K562 (cell line): ENCODE results near the gene CTCFL. TPM values are rescaled to one million over a fixed set of nuclear protein-coding genes. Genes with fewer than 3 reads are reported as not detected.

Experiments
- ATAC-seq: fragments of 200-7000 bp; cut with Tn5 transposase; 3 replicates; pipeline ENCODE4 v1.9.1; 2020; ENCODE audit warnings: moderate library complexity
- BruUV-seq: library from RNA; stranded (reverse); fragments of 400-500 nt; replicated peaks from 2 replicates; lab custom pipeline; 2021; lab: Mats Ljungman, UMichigan
- CTCF ChIA-PET: fragments of 300-600 bp; formaldehyde crosslinking; extraction: SDS; loops from one replicate; lab custom pipeline; 2021; ENCODE audit warnings: low intra/inter-chr PET ratio; lab: Yijun Ruan, JAX
- POLR2A ChIA-PET: fragments of 300-600, 350-650 bp; sonication (Branson Sonifier 250); formaldehyde crosslinking; extraction: SDS; loops from one replicate; lab custom pipeline; 2021; ENCODE audit warnings: antibody characterized with exemption, inconsistent platforms; lab: Yijun Ruan, JAX
- DNase-seq, 4 experiments: peaks; one replicate each; pipeline versions ENCODE4 v3.0.0 to v3.0.0-alpha.2; 2011 to 2018; ENCODE audit warnings: low spot score in 3 of 4, mixed read lengths in 3 of 4; ENCODE audit errors: extremely low read depth in 1 of 4
- FAIRE-seq: peaks from 2 replicates; lab custom pipeline; 2011; peaks lifted over from hg19 to GRCh38; lab: Jason Lieb, UNC
- H2AFZ ChIP-seq: 2 replicates; pipeline ENCODE4 v1.6.0; 2011; ENCODE audit warnings: low read depth, low read length, control low read depth, inconsistent platforms
- H3K27ac ChIP-seq: fragments of 200-600 bp; 3 replicates; pipeline ENCODE4 v1.8.0; 2011; ENCODE audit warnings: low read depth, mild to moderate bottlenecking, control low read depth, inconsistent platforms, low read length, moderate library complexity, mixed read lengths; ENCODE audit errors: extremely low read depth
- H3K27me3 ChIP-seq, 2 experiments: fragments of 300-600 bp in 1 of 2; 2 replicates in 1 of 2; 3 replicates in 1 of 2; pipeline versions ENCODE4 v1.6.0 to v1.8.0; 2011; ENCODE audit warnings: inconsistent platforms in 2 of 2, low read length in 2 of 2, mild to moderate bottlenecking in 1 of 2, mixed read lengths in 1 of 2, moderate library complexity in 1 of 2; ENCODE audit not compliant: control insufficient read depth in 2 of 2, insufficient read depth in 2 of 2
- H3K36me3 ChIP-seq: fragments of 300-600 bp; 3 replicates; pipeline ENCODE4 v1.8.0; 2011; ENCODE audit warnings: mild to moderate bottlenecking, low read length, inconsistent platforms; ENCODE audit not compliant: control insufficient read depth, insufficient read depth
- H3K4me1 ChIP-seq, 2 experiments: fragments of 200-600 bp in 1 of 2; replicated peaks in 1 of 2; 2 replicates in 1 of 2; 3 replicates in 1 of 2; pipeline versions ENCODE4 v1.5.1 to v1.8.0; 2011; ENCODE audit warnings: inconsistent platforms in 2 of 2, low read length in 2 of 2, mild to moderate bottlenecking in 1 of 2, mixed read lengths in 1 of 2, moderate library complexity in 1 of 2; ENCODE audit not compliant: control insufficient read depth in 2 of 2, insufficient read depth in 2 of 2
- H3K4me2 ChIP-seq: 2 replicates; pipeline ENCODE4 v1.6.1; 2011; ENCODE audit warnings: low read length, control low read depth, inconsistent platforms, mixed read lengths; ENCODE audit not compliant: insufficient read depth
- H3K4me3 ChIP-seq: fragments of 200-600 bp; sonication (generic), shearing (Covaris generic); 2 replicates; pipeline ENCODE4 v1.5.1; 2016; ENCODE audit warnings: control low read depth, inconsistent platforms
- H3K79me2 ChIP-seq: fragments of 200-600 bp; 3 replicates; pipeline ENCODE4 v1.8.0; 2011; ENCODE audit warnings: low read length, inconsistent platforms; ENCODE audit not compliant: control insufficient read depth, insufficient read depth
- H3K9ac ChIP-seq, 2 experiments: 2 replicates each; pipeline versions ENCODE4 v1.6.0 to v1.6.1; 2011; ENCODE audit warnings: low read depth in 2 of 2, low read length in 2 of 2, control low read depth in 1 of 2, inconsistent platforms in 1 of 2, mild to moderate bottlenecking in 1 of 2, mixed read lengths in 1 of 2; ENCODE audit not compliant: insufficient read depth in 1 of 2
- H3K9me1 ChIP-seq: one replicate; pipeline ENCODE4 v1.6.0; 2011; ENCODE audit warnings: inconsistent platforms, mild to moderate bottlenecking, low read length, moderate library complexity; ENCODE audit not compliant: control insufficient read depth, insufficient read depth
- H3K9me3 ChIP-seq: replicated peaks from 2 replicates; pipeline ENCODE4 v1.5.1; 2011; ENCODE audit warnings: low read depth, low read length, inconsistent platforms; ENCODE audit not compliant: control insufficient read depth, insufficient read depth
- H4K20me1 ChIP-seq: replicated peaks from 2 replicates; pipeline ENCODE4 v1.6.1; 2011; ENCODE audit warnings: low read length, inconsistent platforms, mixed read lengths; ENCODE audit not compliant: control insufficient read depth, insufficient read depth
- CBFA2T2 ChIP-seq: fragments of 450-650 bp; conservative IDR thresholded peaks from 2 replicates; pipeline ENCODE4 v1.6.1; 2017; ENCODE audit warnings: mild to moderate bottlenecking
- CBFA2T3 ChIP-seq: fragments of 450-650 bp; IDR thresholded peaks from 2 replicates; pipeline ENCODE4 v1.6.1; 2017
- FOS ChIP-seq: IDR thresholded peaks from 3 replicates; pipeline ENCODE4 v1.6.1; 2011; ENCODE audit not compliant: insufficient read length; ENCODE audit errors: extremely low read depth
- FOXP1 ChIP-seq: sonication (generic); formaldehyde crosslinking; IDR thresholded peaks from 2 replicates; pipeline ENCODE4 v1.8.0; 2022; ENCODE audit warnings: mild to moderate bottlenecking, missing genetic modification reagents
- L3MBTL2 ChIP-seq: fragments of 450-650 bp; IDR thresholded peaks from 2 replicates; pipeline ENCODE4 v1.6.1; 2016; ENCODE audit warnings: mild to moderate bottlenecking, moderate library complexity
- MEIS2 ChIP-seq: fragments of 450-650 bp; IDR thresholded peaks from 2 replicates; pipeline ENCODE4 v1.6.1; 2014; ENCODE audit warnings: mild to moderate bottlenecking; ENCODE audit not compliant: partially characterized antibody
- NR2C1 ChIP-seq, 2 experiments: fragments of 450-650 bp; IDR thresholded peaks; 2 replicates each; pipeline ENCODE4 v1.6.1; 2017; ENCODE audit warnings: mild to moderate bottlenecking in 2 of 2, antibody characterized with exemption in 1 of 2, inconsistent platforms in 1 of 2, missing compliant biosample characterization in 1 of 2, missing genetic modification characterization in 1 of 2
- ZNF197 ChIP-seq: fragments of 200-800 bp; sonication (Bioruptor generic); IDR thresholded peaks from 2 replicates; pipeline ENCODE4 v1.6.1; 2016; ENCODE audit warnings: low read depth, missing genetic modification characterization, missing compliant biosample characterization
- WGBS: fragments of 100-300 bp; shearing (Covaris generic); methylation state at CpG from one replicate; pipeline ENCODE4 v1.1.6; 2016; ENCODE audit warnings: low coverage, mixed read lengths; ENCODE audit not compliant: insufficient coverage; ENCODE audit errors: missing lambda C conversion rate; 5-methylcytosine and 5-hydroxymethylcytosine counted together
- in situ Hi-C: fragments of 300-500 bp; cut with MboI; formaldehyde crosslinking; loops from 4 replicates; pipeline ENCODE4 v1.15.0; 2018; ENCODE audit warnings: inconsistent platforms, mixed read lengths
- intact Hi-C: fragments of 100-400 bp; cut with micrococcal nuclease; formaldehyde crosslinking; loops from 2 replicates; pipeline ENCODE4 v1.14.2; 2022
- polyA plus RNA-seq, 8 experiments: library from polyadenylated mRNA; depleted of rRNA in 4 of 8; stranded (reverse) in 5 of 8; unstranded in 3 of 8; fragments of >200 nt; fragmentation: Nextera tagmentation in 2 of 8; fragmentation: Illumina TruSeq in 1 of 8; extraction: Ambion mirVana in 2 of 8; extraction: Trizol in 1 of 8; gene quantifications; 2 replicates each; pipeline versions ENCODE4 v1.2.1 to v1.2.3, GENCODE V29; 2011 to 2014; ENCODE audit warnings: inconsistent platforms in 1 of 8, missing spikeins in 1 of 8
- total RNA-seq, 7 experiments: library from RNA; depleted of rRNA in 6 of 7; stranded (reverse); fragments of >200 nt in 6 of 7; fragmentation: Illumina TruSeq in 2 of 7; extraction: Trizol in 2 of 7; gene quantifications; 2 replicates each; pipeline versions ENCODE4 v1.2.1 to v1.2.3, GENCODE V29; 2011 to 2021; ENCODE audit warnings: low replicate concordance in 1 of 7
- TF ChIP-seq, protein P1 (sequence below), 2 experiments: IDR thresholded peaks in 1 of 2; conservative IDR thresholded peaks in 1 of 2; 2 replicates each; pipeline ENCODE4 v1.6.1; 2016; ENCODE audit warnings: low read depth in 2 of 2, mild to moderate bottlenecking in 1 of 2, missing compliant biosample characterization in 1 of 2, missing genetic modification characterization in 1 of 2, moderate library complexity in 1 of 2
- TF ChIP-seq, protein P2 (sequence below): fragments of 450-650 bp; IDR thresholded peaks from 2 replicates; pipeline ENCODE4 v1.6.1; 2016
- TF ChIP-seq, protein P3 (sequence below): sonication (generic); formaldehyde crosslinking; IDR thresholded peaks from 2 replicates; pipeline ENCODE4 v1.8.0; 2022; ENCODE audit warnings: missing genetic modification reagents, mild to moderate bottlenecking, moderate library complexity, borderline replicate concordance
- TF ChIP-seq, protein P4 (sequence below), 2 experiments: fragments of 450-650 bp; conservative IDR thresholded peaks; 2 replicates each; pipeline ENCODE4 v1.6.1; 2017; ENCODE audit warnings: mild to moderate bottlenecking in 2 of 2, moderate library complexity in 2 of 2

Gene CTCFL
- total and polyA plus RNA-seq, 9 of the 15 experiments (the other 6 are each of a cell fraction or from before 2014, with no cell fraction given) = 42.4 to 188 (median 111) TPM

DNA sequence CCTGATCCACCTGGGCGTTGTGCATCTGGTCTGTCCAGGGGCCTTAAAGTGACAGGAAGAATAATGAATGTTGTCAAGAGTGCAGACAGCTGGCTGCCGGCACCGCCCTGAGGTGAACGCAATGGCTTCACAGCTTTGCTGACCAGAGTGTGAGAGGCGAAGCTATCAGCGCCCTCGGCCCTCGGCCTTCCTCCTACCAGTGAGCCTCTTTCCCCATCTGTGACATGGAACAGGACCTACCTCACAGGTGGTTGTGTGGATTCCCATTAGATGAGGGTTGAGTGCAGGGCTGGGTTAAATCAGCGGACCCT lies 54.8 kb downstream of the CTCFL start:
- Histone ChIP-seq H3K79me2 (no peaks in the 10 kb centered on the region), H3K4me3 (no peak overlapping the region), H3K36me3 (no peaks in the 10 kb centered on the region), H3K9me1 (no peaks in the 10 kb centered on the region), H3K9me3 (no peaks in the 10 kb centered on the region), H3K27me3 (no peaks in the 10 kb centered on the region; a peak in 2 of 5 replicates), H3K27ac (no peak overlapping the region), H4K20me1 (no peaks in the 10 kb centered on the region), H3K4me1 (peaks cover 8 to 24% of the 10 kb centered on the region in 2 experiments; a peak in 4 of 5 replicates), H3K4me2 (peak overlapping the region; percentile 5; the same call in 1 of the 2 replicates), H3K9ac (peak overlapping the region; percentile 26 to 81; a peak in 2 of 4 replicates), H2AFZ (peak overlapping the region; percentile 49)
- no TSS peak for BruUV-seq
- peak in 2 of 4 experiments; percentile 58 to 64 for DNase-seq
- peak; percentile 78 for FAIRE-seq
- in situ Hi-C loops = no loop called here
- TF ChIP-seq NR2C1 (IDR thresholded peaks at IDR 0.05) (no peak), NR2C1 (tag; IDR thresholded peaks at IDR 0.05) (no peak), MEIS2 (peak; percentile 92), FOS (no peak), CBFA2T2 (peak; percentile 34; the same call in 1 of the 2 replicates), ZNF197 (CRISPR knock-in tag) (no peak), L3MBTL2 (peak; percentile 55), CBFA2T3 (peak; percentile 46), FOXP1 (CRISPR knock-in tag) (no peak)
- TF ChIP-seq, protein P1, sequence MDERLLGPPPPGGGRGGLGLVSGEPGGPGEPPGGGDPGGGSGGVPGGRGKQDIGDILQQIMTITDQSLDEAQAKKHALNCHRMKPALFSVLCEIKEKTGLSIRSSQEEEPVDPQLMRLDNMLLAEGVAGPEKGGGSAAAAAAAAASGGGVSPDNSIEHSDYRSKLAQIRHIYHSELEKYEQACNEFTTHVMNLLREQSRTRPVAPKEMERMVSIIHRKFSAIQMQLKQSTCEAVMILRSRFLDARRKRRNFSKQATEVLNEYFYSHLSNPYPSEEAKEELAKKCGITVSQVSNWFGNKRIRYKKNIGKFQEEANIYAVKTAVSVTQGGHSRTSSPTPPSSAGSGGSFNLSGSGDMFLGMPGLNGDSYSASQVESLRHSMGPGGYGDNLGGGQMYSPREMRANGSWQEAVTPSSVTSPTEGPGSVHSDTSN (CRISPR knock-in tag; IDR thresholded peaks at IDR 0.05; ENCODE audit: low read depth) = no peak
- TF ChIP-seq, protein P1 (tag; conservative IDR thresholded peaks at IDR 0.05; ENCODE audit: low read depth) = peak; percentile 75
- TF ChIP-seq, protein P2, sequence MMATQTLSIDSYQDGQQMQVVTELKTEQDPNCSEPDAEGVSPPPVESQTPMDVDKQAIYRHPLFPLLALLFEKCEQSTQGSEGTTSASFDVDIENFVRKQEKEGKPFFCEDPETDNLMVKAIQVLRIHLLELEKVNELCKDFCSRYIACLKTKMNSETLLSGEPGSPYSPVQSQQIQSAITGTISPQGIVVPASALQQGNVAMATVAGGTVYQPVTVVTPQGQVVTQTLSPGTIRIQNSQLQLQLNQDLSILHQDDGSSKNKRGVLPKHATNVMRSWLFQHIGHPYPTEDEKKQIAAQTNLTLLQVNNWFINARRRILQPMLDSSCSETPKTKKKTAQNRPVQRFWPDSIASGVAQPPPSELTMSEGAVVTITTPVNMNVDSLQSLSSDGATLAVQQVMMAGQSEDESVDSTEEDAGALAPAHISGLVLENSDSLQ = peak; percentile 71
- TF ChIP-seq, protein P3, sequence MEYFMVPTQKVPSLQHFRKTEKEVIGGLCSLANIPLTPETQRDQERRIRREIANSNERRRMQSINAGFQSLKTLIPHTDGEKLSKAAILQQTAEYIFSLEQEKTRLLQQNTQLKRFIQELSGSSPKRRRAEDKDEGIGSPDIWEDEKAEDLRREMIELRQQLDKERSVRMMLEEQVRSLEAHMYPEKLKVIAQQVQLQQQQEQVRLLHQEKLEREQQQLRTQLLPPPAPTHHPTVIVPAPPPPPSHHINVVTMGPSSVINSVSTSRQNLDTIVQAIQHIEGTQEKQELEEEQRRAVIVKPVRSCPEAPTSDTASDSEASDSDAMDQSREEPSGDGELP (CRISPR knock-in tag) = peak; percentile 53; the same call in 1 of the 2 replicates
- TF ChIP-seq, protein P4, sequence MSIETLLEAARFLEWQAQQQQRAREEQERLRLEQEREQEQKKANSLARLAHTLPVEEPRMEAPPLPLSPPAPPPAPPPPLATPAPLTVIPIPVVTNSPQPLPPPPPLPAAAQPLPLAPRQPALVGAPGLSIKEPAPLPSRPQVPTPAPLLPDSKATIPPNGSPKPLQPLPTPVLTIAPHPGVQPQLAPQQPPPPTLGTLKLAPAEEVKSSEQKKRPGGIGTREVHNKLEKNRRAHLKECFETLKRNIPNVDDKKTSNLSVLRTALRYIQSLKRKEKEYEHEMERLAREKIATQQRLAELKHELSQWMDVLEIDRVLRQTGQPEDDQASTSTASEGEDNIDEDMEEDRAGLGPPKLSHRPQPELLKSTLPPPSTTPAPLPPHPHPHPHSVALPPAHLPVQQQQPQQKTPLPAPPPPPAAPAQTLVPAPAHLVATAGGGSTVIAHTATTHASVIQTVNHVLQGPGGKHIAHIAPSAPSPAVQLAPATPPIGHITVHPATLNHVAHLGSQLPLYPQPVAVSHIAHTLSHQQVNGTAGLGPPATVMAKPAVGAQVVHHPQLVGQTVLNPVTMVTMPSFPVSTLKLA (conservative IDR thresholded peaks at IDR 0.05) = no peak
- ATAC-seq = peak; percentile 82
- intact Hi-C loops = no loop called here
- ChIA-PET POLR2A (interaction anchor here (0.6 to 1.4 kb wide), 13 partner anchors 8 to 963 kb away, joined by 3 to 6 read pairs (median 3); no protein-coding TSS in a partner anchor), CTCF (no interaction called here)
- whole genome bisulfite sequencing = 8% methylated on average over 9 of the region's 9 CpGs
